ENCODE measurements around the gene COMMD3. TPM values are rescaled to one million over a fixed set of nuclear protein-coding genes. Genes with fewer than 3 reads are reported as not detected.
"Not testable (repeated sequence)": the region's sequence is repeated elsewhere in the genome, so short reads cannot be mapped to it uniquely, and the experiment has no call there.

Gene COMMD3
- 10 to 100 TPM; 52.6 to 57.6 TPM for total RNA-seq
- long read RNA-seq, donor 1, transcript COMMD3-201 (8 exons, 1,342 nt) = major isoform, 15 of 15 reads
- long read RNA-seq, donor 1, partial matches to known transcripts = 0 of 15 reads
- long read RNA-seq, donor 1, other reads (novel, unspliced or antisense) = 0 of 15 reads
- long read RNA-seq, donor 2, transcript COMMD3-201 (8 exons, 1,342 nt) = major isoform, 39 of 51 reads
- long read RNA-seq, donor 2, partial matches to known transcripts = 1 of 51 reads
- long read RNA-seq, donor 2, other reads (novel, unspliced or antisense) = 10 of 51 reads

- peak; percentile 96 for DNase-seq (ENCODE audit: low spot score)
- intact Hi-C loops (cut with DNase I) = loop anchor here in 1 of 2 donors (5.0 kb wide), 1 partner anchor 64 kb away; no protein-coding TSS in a partner anchor
Measured at GRCh38 chr10:22316286-22317075, at the start of gene COMMD3. COMMD3 (plus strand) TSS chr10:22316388; CDS start chr10:22316418, 30 bp downstream.

DNA sequence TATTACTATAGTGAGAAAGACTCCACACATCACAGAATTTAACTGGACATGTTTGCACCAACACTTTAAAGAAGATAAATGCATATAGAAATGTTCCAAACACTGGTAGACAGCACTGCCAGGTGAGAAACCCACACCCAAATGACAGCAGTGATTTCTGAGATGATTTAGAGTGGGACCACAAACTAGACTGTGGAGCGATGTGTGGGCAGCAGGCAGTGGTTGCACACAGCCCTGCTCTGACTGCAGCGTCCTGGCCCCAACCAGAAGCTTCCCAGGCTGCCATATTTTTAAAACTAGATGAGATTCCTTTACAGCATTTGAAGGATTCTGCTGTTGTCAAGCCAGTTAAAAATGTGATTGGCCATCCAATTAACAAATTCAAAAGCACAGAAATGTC, 47.7 kb upstream of the COMMD3 start:
- intact Hi-C loops (cut with DNase I) = no loop called here
- DNase-seq (ENCODE audit: low spot score) = no peak

DNA sequence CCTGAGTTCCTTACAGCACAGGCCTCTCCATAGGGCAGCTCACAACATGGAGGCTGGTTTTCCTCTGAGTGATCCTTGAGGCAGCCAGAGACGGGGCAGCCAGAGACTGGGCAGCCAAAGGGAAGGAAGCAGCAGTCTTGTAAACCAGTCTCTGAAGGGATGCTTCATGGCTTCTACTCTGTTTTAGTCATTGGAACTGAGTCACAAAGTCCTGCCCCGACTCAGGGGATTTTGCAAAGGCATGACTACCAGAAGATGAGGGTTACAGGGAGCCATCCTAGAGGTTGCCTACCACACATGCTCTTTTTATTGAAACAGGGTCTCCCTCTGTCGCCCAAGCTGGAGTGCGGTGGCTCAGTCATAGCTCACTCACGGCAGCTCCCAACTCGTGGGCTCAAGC, 44.4 kb upstream of the COMMD3 start:
- intact Hi-C loops (cut with DNase I) = no loop called here
- no peak for DNase-seq (ENCODE audit: low spot score)

DNA sequence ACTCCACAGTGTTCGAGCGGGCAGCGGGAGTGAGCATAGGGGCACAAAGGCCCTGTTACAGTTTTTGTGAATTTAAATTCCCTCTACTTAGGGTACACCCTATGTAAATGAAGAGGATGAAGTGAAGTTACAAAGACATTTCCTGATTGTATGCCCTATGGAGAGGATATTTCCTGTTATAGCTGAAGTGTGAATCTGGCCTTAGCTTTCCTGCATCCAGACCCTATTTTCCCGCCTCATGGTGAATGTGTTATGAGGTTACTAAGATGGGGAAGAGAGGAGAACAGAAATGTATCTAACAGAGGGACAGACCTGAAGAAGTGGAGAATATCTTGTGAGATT, 37.8 kb upstream of the COMMD3 start:
- DNase-seq (ENCODE audit: low spot score) = no peak
- intact Hi-C loops (cut with DNase I) = no loop called here

DNA sequence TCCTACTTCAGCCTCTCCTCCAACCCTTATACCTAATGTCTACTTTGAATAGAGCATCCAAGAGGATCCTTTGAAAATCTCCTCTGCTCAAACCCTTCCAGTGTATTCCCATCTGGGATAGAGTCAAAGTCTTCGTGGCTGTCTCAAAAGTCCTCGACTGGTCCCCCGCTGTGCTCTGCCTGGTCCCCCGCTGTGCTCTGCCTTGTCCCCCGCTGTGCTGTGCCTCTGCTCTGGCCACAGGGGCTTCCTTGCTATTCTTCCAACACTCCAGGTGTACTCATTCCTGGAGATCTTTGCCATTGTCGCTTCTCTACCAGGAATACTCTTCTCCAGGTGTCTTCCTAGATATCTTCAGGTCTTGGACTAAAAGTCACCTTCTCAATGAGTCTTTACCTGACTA, 36.1 kb upstream of the COMMD3 start:
- intact Hi-C loops (cut with DNase I) = no loop called here
- DNase-seq (ENCODE audit: low spot score) = no peak

DNA sequence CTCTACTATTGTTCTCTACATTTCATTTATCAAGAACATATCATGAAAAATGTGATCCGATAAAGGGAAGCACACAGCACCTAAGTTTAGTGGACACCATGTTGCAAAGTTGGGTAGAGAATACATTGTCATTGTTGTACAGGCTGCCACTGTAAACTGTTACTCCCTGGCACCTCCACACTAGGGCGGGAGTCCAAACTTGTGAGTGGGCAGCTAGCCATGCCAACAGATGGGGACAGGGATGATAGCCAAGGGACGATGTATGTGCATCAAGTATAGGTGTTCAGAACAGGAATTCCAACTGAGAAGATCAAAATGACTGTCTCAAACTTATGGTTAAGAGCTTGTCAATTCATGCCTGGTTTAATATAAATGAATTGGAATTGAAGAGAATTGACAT, 31.1 kb upstream of the COMMD3 start:
- no peak for DNase-seq (ENCODE audit: low spot score)
- intact Hi-C loops (cut with DNase I) = no loop called here

GRCh38 chr10:22293747-22294404, 22.3 kb upstream of the COMMD3 start:
- intact Hi-C loops (cut with DNase I) = no loop called here
- DNase-seq (ENCODE audit: low spot score) = no peak

- DNase-seq (ENCODE audit: low spot score) = no peak
- intact Hi-C loops (cut with DNase I) = no loop called here
Measured at GRCh38 chr10:22294694-22295093, 21.5 kb upstream of the COMMD3 start.

DNA sequence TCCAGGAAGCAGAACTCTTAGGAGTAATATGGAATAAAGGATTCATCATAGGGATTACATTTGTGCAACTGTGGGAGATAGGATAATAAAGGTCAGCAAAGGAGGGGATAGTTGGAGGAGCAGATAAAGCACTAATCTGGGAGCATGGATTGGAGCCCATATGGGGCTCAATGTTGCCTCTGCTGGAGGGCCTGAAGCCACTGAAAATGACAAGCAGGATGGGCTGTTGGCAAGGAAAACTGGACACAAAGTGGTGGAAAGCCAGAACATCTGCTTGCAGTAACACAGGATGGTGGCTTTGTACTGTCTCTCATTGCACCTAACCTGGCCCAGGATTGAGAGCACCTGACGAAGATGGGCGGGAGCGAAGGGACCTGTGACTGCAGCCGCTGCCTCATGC, 15.0 kb upstream of the COMMD3 start:
- intact Hi-C loops (cut with DNase I) = no loop called here

DNA sequence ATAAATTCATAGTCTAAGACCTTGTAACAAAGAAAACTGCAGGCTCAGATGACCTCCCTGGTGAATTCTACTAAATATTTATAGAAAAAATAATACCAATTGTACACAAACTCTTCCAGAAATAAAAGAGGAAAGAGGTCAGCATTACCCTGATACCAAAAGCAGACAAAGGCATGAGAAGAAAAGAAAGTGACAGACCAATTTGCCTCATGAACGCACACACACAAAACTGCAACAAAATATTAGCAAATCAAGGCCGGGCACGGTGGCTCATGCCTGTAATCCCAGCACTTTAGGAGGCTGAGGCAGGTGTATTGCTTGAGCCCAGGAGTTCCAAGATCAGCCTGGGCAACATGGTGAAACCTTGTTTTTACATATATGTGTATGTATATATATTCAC, 12.7 kb upstream of the COMMD3 start:
- intact Hi-C loops (cut with DNase I) = no loop called here
- DNase-seq (ENCODE audit: low spot score) = no peak

More for the DNA sequence above, 15.0 kb upstream of the COMMD3 start:
- no peak for DNase-seq (ENCODE audit: low spot score)

DNA sequence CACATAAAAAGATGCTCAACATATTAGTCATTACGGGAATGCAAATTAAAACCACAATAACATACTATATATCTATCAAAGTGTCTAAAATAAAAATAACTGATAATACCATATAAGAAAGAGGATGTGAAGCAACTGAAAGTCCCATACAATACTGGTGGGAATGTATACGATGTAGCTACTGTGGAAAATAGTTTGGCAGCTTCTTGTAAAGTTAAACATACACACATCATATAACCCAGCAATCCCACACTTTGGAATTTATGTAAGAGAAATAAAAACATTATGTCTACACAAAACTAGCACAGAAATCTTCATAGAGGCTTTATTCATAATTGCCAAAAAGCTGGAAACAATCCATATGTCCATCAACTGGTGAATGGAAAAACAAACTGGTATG, 10.5 kb upstream of the COMMD3 start:
- intact Hi-C loops (cut with DNase I) = no loop called here
- DNase-seq (ENCODE audit: low spot score) = no peak

GRCh38 chr10:22308390-22308789, 7.8 kb upstream of the COMMD3 start:
- intact Hi-C loops (cut with DNase I) = no loop called here
- no peak for DNase-seq (ENCODE audit: low spot score)

DNA sequence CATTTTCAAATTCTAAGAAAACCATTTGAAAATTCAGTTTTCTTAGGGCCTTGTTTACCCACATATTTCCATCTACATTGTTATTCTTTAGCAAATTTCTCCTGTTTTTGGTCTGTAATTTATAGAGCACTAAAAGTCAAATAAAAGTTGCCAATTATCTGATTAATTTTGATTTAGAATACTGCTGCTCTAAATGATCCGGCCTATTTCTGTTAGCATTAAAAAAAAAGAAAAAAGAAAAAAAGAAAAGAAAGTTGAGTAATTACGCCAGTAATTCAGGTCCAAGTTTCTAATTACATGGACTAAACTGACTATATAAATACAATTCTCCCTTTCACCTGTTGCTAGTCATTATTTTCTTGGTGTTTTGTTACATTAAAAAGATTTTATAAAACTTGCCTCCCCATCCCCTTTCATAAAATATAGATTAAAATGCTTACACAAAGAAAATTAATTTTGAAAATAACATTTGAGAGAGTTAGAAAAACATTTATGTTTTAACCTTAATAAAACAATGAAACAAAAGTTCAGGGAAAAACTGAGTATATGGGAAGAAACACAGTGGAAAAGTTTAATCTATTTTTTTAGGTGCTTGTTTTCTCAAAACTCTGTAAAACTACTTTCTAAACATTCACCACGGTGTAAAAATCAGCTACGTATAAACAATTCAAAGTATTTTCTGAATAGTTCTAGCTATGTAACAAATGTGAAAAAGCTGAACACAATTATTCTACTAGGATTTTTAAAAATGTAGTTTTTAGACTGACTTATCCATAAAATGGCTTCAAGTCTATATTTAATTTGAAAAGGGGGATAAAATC, 6.8 kb upstream of the COMMD3 start:
- intact Hi-C loops (cut with DNase I) = no loop called here
- no peak for DNase-seq (ENCODE audit: low spot score)

DNA sequence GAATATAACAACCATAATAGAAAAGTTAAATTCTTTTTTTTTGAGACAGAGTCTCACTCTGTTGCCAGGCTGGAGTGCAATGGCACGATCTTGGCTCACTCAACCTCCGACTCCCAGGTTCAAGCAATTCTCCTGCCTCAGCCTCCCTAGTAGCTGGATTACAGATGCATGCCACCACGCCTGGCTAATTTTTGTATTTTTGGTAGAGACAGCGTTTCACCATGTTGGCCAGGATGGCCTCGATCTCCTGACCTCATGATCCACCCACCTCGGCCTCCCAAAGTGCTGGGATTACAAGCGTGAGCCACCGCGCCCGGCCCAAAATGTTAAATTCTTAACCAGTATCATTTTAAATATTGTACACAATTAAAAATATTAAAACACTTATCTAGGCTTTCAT, 6.2 kb upstream of the COMMD3 start:
- DNase-seq (ENCODE audit: low spot score); intact Hi-C loops (cut with DNase I): not testable (repeated sequence)

GRCh38 chr10:22310928-22311327, 5.3 kb upstream of the COMMD3 start:
- intact Hi-C loops (cut with DNase I) = no loop called here
- DNase-seq (ENCODE audit: low spot score) = no peak

GRCh38 chr10:22314852-22315251, 1.3 kb upstream of the COMMD3 start:
- intact Hi-C loops (cut with DNase I) = loop anchor here in 1 of 2 donors (5.0 kb wide), 1 partner anchor 63 kb away; no protein-coding TSS in a partner anchor
- DNase-seq (ENCODE audit: low spot score) = no peak

- intact Hi-C loops (cut with DNase I) = loop anchor here in 1 of 2 donors (5.0 kb wide), 1 partner anchor 63 kb away; no protein-coding TSS in a partner anchor
- DNase-seq (ENCODE audit: low spot score) = no peak
Measured at GRCh38 chr10:22315455-22316285, 518 bp upstream of the COMMD3 start.

- DNase-seq (ENCODE audit: low spot score) = no peak
- intact Hi-C loops (cut with DNase I) = loop anchor here in 1 of 2 donors (5.0 kb wide), 1 partner anchor 65 kb away; no protein-coding TSS in a partner anchor
Measured at GRCh38 chr10:22317076-22317370, 835 bp downstream of the COMMD3 start.

Data from posterior vena cava (tissue), 2 donors.